IMR-90 (cell line): Measurements from ENCODE around the gene TPCN1. TPM values are rescaled to one million over a fixed set of nuclear protein-coding genes. Genes with fewer than 3 reads are reported as not detected.

Experiments
- ATAC-seq: fragments of 200-7000 bp; cut with Tn5 transposase; 2 replicates; pipeline ENCODE4 v1.9.1; 2020; ENCODE audit warnings: low read depth, mild to moderate bottlenecking, moderate library complexity
- BruUV-seq: library from RNA; stranded (reverse); fragments of 400-500 nt; replicated peaks from 2 replicates; lab custom pipeline; 2021; lab: Mats Ljungman, UMichigan
- CTCF ChIA-PET: fragments of 300-600 bp; formaldehyde crosslinking; extraction: SDS; loops from one replicate; lab custom pipeline; 2021; ENCODE audit warnings: antibody characterized with exemption; lab: Yijun Ruan, JAX
- POLR2A ChIA-PET: fragments of 300-600 bp; sonication (Branson Sonifier 250); formaldehyde crosslinking; loops from one replicate; lab custom pipeline; 2022; ENCODE audit warnings: antibody characterized with exemption; ENCODE audit not compliant: unreplicated experiment; lab: Charles Lee
- DNase-seq: peaks from one replicate; pipeline ENCODE4 v3.0.0; 2013
- H2AFZ ChIP-seq: replicated peaks from 2 replicates; pipeline ENCODE3; 2013; ENCODE audit warnings: low read length, mild to moderate bottlenecking; ENCODE audit not compliant: poor library complexity
- H2AK5ac ChIP-seq: 2 replicates; pipeline ENCODE4 v1.6.1; 2013; ENCODE audit warnings: low read depth, low read length, inconsistent platforms
- H2AK9ac ChIP-seq: replicated peaks from 2 replicates; pipeline ENCODE3; 2013; ENCODE audit warnings: mild to moderate bottlenecking, low read depth, low read length, moderate library complexity; ENCODE audit not compliant: poor library complexity
- H2BK120ac ChIP-seq: 2 replicates; pipeline ENCODE4 v1.6.1; 2013; ENCODE audit warnings: low read depth, low read length, inconsistent platforms
- H2BK15ac ChIP-seq: 3 replicates; pipeline ENCODE4 v1.6.1; 2013; ENCODE audit warnings: low read depth, low read length, inconsistent platforms
- H2BK20ac ChIP-seq: 2 replicates; pipeline ENCODE4 v1.6.1; 2013; ENCODE audit warnings: low read depth, mild to moderate bottlenecking, inconsistent platforms, low read length, moderate library complexity
- H2BK5ac ChIP-seq: 2 replicates; pipeline ENCODE4 v1.6.1; 2013; ENCODE audit warnings: mild to moderate bottlenecking, low read depth, low read length, inconsistent platforms; ENCODE audit not compliant: poor library complexity, severe bottlenecking
- H3K14ac ChIP-seq: replicated peaks from 2 replicates; pipeline ENCODE4 v1.6.1; 2013; ENCODE audit warnings: low read depth, low read length, inconsistent platforms
- H3K18ac ChIP-seq: 2 replicates; pipeline ENCODE4 v1.6.1; 2013; ENCODE audit warnings: low read depth, low read length, control low read depth
- H3K23ac ChIP-seq: 2 replicates; pipeline ENCODE4 v1.6.1; 2013; ENCODE audit warnings: low read depth, low read length, inconsistent platforms
- H3K27ac ChIP-seq: 2 replicates; pipeline ENCODE4 v1.5.1; 2013; ENCODE audit warnings: mild to moderate bottlenecking, control low read depth, low read length; ENCODE audit not compliant: insufficient read depth
- H3K27me3 ChIP-seq: 2 replicates; pipeline ENCODE4 v1.6.1; 2013; ENCODE audit warnings: low read length; ENCODE audit not compliant: control insufficient read depth, insufficient read depth
- H3K36me3 ChIP-seq: 2 replicates; pipeline ENCODE4 v1.6.1; 2013; ENCODE audit warnings: low read length, mixed read lengths; ENCODE audit not compliant: control insufficient read depth, insufficient read depth
- H3K4ac ChIP-seq: 2 replicates; pipeline ENCODE4 v1.6.1; 2013; ENCODE audit warnings: low read depth, low read length, inconsistent platforms
- H3K4me1 ChIP-seq: 2 replicates; pipeline ENCODE4 v1.6.1; 2013; ENCODE audit warnings: low read length, mixed read lengths; ENCODE audit not compliant: control insufficient read depth, insufficient read depth
- H3K4me2 ChIP-seq: 2 replicates; pipeline ENCODE4 v1.6.1; 2013; ENCODE audit warnings: low read depth, mild to moderate bottlenecking, control low read depth, low read length, moderate library complexity
- H3K4me3 ChIP-seq: 2 replicates; pipeline ENCODE4 v1.5.1; 2013; ENCODE audit warnings: low read depth, mild to moderate bottlenecking, control low read depth, low read length, moderate library complexity; ENCODE audit not compliant: insufficient read depth
- H3K56ac ChIP-seq: 2 replicates; pipeline ENCODE4 v1.6.1; 2013; ENCODE audit warnings: low read length, inconsistent platforms; ENCODE audit not compliant: insufficient read depth; ENCODE audit errors: extremely low read depth
- H3K79me1 ChIP-seq, 2 experiments: 2 replicates each; pipeline ENCODE4 v1.6.1; 2013; ENCODE audit warnings: low read length in 2 of 2, inconsistent platforms in 1 of 2, low read depth in 1 of 2
- H3K9ac ChIP-seq: 2 replicates; pipeline ENCODE4 v1.6.1; 2013; ENCODE audit warnings: low read depth, low read length, control low read depth
- H3K9me1 ChIP-seq: 2 replicates; pipeline ENCODE4 v1.6.1; 2013; ENCODE audit warnings: low read length, inconsistent platforms; ENCODE audit not compliant: insufficient read depth
- H3K9me3 ChIP-seq: 2 replicates; pipeline ENCODE4 v1.6.1; 2013; ENCODE audit warnings: low read length; ENCODE audit not compliant: control insufficient read depth, insufficient read depth
- H4K20me1 ChIP-seq: 2 replicates; pipeline ENCODE4 v1.6.1; 2013; ENCODE audit warnings: low read length, inconsistent platforms; ENCODE audit not compliant: insufficient read depth
- H4K5ac ChIP-seq: 2 replicates; pipeline ENCODE4 v1.6.1; 2013; ENCODE audit warnings: mild to moderate bottlenecking, low read depth, low read length, control low read depth
- H4K8ac ChIP-seq, 2 experiments: 2 replicates each; pipeline ENCODE4 v1.6.1; 2013; ENCODE audit warnings: low read depth in 2 of 2, low read length in 2 of 2, control low read depth in 1 of 2, inconsistent platforms in 1 of 2
- H4K91ac ChIP-seq: 2 replicates; pipeline ENCODE4 v1.6.1; 2013; ENCODE audit warnings: low read depth, low read length, inconsistent platforms; ENCODE audit not compliant: insufficient read depth
- BHLHE40 ChIP-seq: fragments of 150-350 bp; IDR thresholded peaks from 2 replicates; pipeline ENCODE4 v1.6.1; 2016; ENCODE audit warnings: mild to moderate bottlenecking, low read depth, low read length
- CEBPB ChIP-seq: IDR thresholded peaks from 2 replicates; pipeline ENCODE4 v1.6.1; 2012; ENCODE audit warnings: low read depth, low read length, improper control_type of control experiment
- CHD1 ChIP-seq: IDR thresholded peaks from 2 replicates; pipeline ENCODE4 v1.6.1; 2012; ENCODE audit warnings: low read depth, low read length, improper control_type of control experiment
- NFE2L2 ChIP-seq: fragments of 150-350 bp; IDR thresholded peaks from 2 replicates; pipeline ENCODE4 v1.6.1; 2016; ENCODE audit warnings: low read depth, mild to moderate bottlenecking, low read length
- POLR2A ChIP-seq: IDR thresholded peaks from 2 replicates; pipeline ENCODE4 v1.6.1; 2012; ENCODE audit warnings: mild to moderate bottlenecking, low read depth, low read length
- RAD21 ChIP-seq: IDR thresholded peaks from 2 replicates; pipeline ENCODE4 v1.6.1; 2012; ENCODE audit warnings: low read length, improper control_type of control experiment
- WGBS, 2 experiments: methylation state at CpG; one replicate each; pipeline versions ENCODE4 v1.1.5 to v1.1.7; 2013; ENCODE audit warnings: missing lambda C conversion rate in 2 of 2; ENCODE audit not compliant: insufficient read length in 1 of 2; ENCODE audit errors: extremely low coverage in 2 of 2; 5-methylcytosine and 5-hydroxymethylcytosine counted together
- dilution Hi-C: fragments of 300-500 bp; cut with HindIII; formaldehyde crosslinking; loops from one replicate; pipeline ENCODE4 v1.14.3; 2018; ENCODE audit warnings: low sequenced_read_pairs; ENCODE audit not compliant: unreplicated experiment
- in situ Hi-C: fragments of 300-500 bp; cut with MboI; formaldehyde crosslinking; loops from 3 replicates; pipeline ENCODE4 v1.14.3; 2019; ENCODE audit warnings: low sequenced_read_pairs, inconsistent platforms, mixed read lengths
- intact Hi-C: fragments of 100-400 bp; cut with micrococcal nuclease; formaldehyde crosslinking; loops from 2 replicates; pipeline ENCODE4 v1.10.0; 2022
- polyA plus RNA-seq, 3 experiments: library from polyadenylated mRNA; depleted of rRNA; stranded (reverse); fragments of >200 nt; gene quantifications; 2 replicates each; pipeline ENCODE4 v1.2.3, GENCODE V29; 2012; ENCODE audit warnings: low replicate concordance in 1 of 3
- total RNA-seq: library from RNA; depleted of rRNA; stranded (reverse); fragments of >200 nt; gene quantifications from 2 replicates; pipeline ENCODE4 v1.2.3, GENCODE V29; 2012
- TF ChIP-seq, protein P1 (sequence below): fragments of 150-350 bp; IDR thresholded peaks from 2 replicates; pipeline ENCODE4 v1.6.1; 2016; ENCODE audit warnings: low read depth, mild to moderate bottlenecking, low read length, moderate library complexity, borderline replicate concordance
- TF ChIP-seq, protein P2 (sequence below): fragments of 150-350 bp; IDR thresholded peaks from 2 replicates; pipeline ENCODE4 v1.6.1; 2017; ENCODE audit warnings: mild to moderate bottlenecking, antibody characterized with exemption, low read length, low read depth

The TPCN1 gene
- total and polyA plus RNA-seq, 2 of the 4 experiments (the other 2 are of a cell fraction) = 2.0 to 13.2 TPM

DNA sequence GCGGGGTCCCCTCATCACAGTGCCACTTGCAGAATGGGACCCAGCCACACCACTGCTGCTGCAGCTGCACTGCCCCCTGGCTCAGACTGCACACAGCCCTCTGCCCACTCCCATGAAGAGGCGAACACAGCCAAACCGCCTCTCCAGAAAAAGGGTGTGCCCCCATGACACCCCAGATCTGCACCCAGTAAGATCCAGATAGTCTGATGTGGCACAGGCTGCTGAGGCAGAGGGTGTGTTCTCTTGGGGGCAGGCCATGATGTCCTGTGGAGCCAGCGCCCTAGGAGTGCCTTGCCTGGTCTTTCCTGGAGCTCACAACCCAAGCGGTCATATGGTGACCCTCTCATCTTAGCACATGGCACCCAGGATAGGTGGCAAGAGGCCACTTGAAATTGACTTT, 69.2 kb downstream of the TPCN1 start:
- in situ Hi-C loops = no loop called here
- CTCF ChIA-PET = interaction anchor here (0.6 kb wide), 2 partner anchors 85 to 259 kb away, joined by 4 read pairs; no protein-coding TSS in a partner anchor
- Histone ChIP-seq H3K14ac (no peak overlapping the region), H3K27me3 (no peaks in the 10 kb centered on the region), H2BK120ac (no peak overlapping the region), H2AFZ (no peak overlapping the region), H2BK20ac (no peak overlapping the region), H4K8ac (no peak overlapping the region), H3K4me1 (peaks cover 10% of the 10 kb centered on the region), H3K79me1 (no peaks in the 10 kb centered on the region), H3K23ac (no peak overlapping the region), H3K18ac (no peak overlapping the region), H3K56ac (no peak overlapping the region), H3K27ac (no peak overlapping the region), H2AK5ac (no peak overlapping the region), H2AK9ac (peak overlapping the region; percentile 68), H4K5ac (no peak overlapping the region), H3K9me3 (no peaks in the 10 kb centered on the region), H3K4me2 (no peak overlapping the region), H3K36me3 (peaks cover 17% of the 10 kb centered on the region; the same call in 1 of the 2 replicates), H2BK5ac (no peak overlapping the region), H4K20me1 (no peaks in the 10 kb centered on the region), H3K4ac (no peak overlapping the region), H3K9me1 (no peaks in the 10 kb centered on the region), H3K9ac (no peak overlapping the region), H3K4me3 (no peak overlapping the region), H4K91ac (no peak overlapping the region), H2BK15ac (no peak overlapping the region)
- DNase-seq = no peak
- dilution Hi-C loops = no loop called here
- BruUV-seq = no TSS peak
- ATAC-seq = no peak
- POLR2A ChIA-PET = no interaction called here
- TF ChIP-seq CHD1 (no peak), POLR2A (no peak), RAD21 (no peak), BHLHE40 (no peak), CEBPB (no peak), NFE2L2 (no peak)
- TF ChIP-seq, protein P1, sequence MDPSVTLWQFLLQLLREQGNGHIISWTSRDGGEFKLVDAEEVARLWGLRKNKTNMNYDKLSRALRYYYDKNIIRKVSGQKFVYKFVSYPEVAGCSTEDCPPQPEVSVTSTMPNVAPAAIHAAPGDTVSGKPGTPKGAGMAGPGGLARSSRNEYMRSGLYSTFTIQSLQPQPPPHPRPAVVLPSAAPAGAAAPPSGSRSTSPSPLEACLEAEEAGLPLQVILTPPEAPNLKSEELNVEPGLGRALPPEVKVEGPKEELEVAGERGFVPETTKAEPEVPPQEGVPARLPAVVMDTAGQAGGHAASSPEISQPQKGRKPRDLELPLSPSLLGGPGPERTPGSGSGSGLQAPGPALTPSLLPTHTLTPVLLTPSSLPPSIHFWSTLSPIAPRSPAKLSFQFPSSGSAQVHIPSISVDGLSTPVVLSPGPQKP = no peak
- TF ChIP-seq, protein P2, sequence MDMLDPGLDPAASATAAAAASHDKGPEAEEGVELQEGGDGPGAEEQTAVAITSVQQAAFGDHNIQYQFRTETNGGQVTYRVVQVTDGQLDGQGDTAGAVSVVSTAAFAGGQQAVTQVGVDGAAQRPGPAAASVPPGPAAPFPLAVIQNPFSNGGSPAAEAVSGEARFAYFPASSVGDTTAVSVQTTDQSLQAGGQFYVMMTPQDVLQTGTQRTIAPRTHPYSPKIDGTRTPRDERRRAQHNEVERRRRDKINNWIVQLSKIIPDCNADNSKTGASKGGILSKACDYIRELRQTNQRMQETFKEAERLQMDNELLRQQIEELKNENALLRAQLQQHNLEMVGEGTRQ = no peak
- WGBS, 2 experiments = 100% methylated on average over 2 of the region's 5 CpGs; no CpG with 5 or more reads in 1 of the 2 experiments
- intact Hi-C loops = no loop called here
